ENCODE data around the gene APOD. TPM values are rescaled to one million over a fixed set of nuclear protein-coding genes. Genes with fewer than 3 reads are reported as not detected.
"Not testable (repeated sequence)": the region's sequence is repeated elsewhere in the genome, so short reads cannot be mapped to it uniquely, and the experiment has no call there.

The APOD gene
- total and polyA plus RNA-seq, 4 experiments from 2014 or later, result not detected

DNA sequence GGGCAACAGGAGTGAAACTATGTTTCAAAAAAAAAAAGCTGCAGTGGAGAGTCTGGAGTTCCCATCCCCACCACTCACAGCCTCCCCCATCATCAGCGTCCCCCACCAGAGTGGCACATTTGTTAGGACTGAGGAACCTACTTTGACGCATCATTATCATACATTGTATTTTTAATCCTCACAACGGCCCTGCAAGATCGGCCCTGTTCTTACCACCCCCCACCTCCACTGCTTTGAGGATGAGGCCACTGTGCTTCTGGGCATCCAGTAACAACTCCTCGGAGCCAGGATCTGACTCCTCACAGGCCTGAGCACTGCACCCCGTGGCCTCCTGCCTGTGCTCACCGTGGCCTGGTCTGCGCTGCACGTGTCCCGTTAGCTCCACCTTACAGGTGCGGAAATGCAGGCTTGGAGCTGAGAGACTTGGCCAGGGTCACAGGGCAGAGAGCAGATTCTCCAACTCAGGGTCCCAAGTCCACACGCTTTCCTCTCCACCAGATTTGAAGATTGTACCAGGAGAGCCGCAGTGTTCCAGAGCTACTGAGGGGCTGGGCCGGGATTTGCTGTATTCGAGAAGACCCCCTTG is 32.3 kb upstream of the APOD start:
- H3K27me3 Mint-ChIP-seq; H3K27ac ChIP-seq (ENCODE audit: low read depth, low read length); H3K9me3 ChIP-seq (ENCODE audit: control insufficient read depth in 1 of 2, low read length in 2 of 2); H3K36me3 ChIP-seq (ENCODE audit: insufficient read depth, low read length); H3K4me3 Mint-ChIP-seq; POLR2A ChIA-PET (ENCODE audit: partially characterized antibody); H3K36me3 Mint-ChIP-seq; H3K27me3 ChIP-seq (ENCODE audit: insufficient read depth, low read length); CTCF ChIA-PET (ENCODE audit: partially characterized antibody); H3K4me3 ChIP-seq (ENCODE audit: low read length in 2 of 2); intact Hi-C loops (cut with micrococcal nuclease); H3K9me3 Mint-ChIP-seq; DNase-seq: not testable (repeated sequence)
- Mint-ChIP-seq H3K27ac (peak overlapping the region in 2 of 7 donors; percentile 47 to 69), H3K4me1 (peaks cover 6 to 27% (median 18%) of the 10 kb centered on the region in 4 donors)
- H3K4me1 ChIP-seq (ENCODE audit: insufficient read depth, low read length), result peaks cover 14% of the 10 kb centered on the region

- intact Hi-C loops (cut with micrococcal nuclease); H3K36me3 ChIP-seq (ENCODE audit: insufficient read depth, low read length); H3K4me3 ChIP-seq (ENCODE audit: low read length in 2 of 2); H3K27me3 ChIP-seq (ENCODE audit: insufficient read depth, low read length); H3K36me3 Mint-ChIP-seq; H3K9me3 ChIP-seq (ENCODE audit: control insufficient read depth in 1 of 2, low read length in 2 of 2); H3K9me3 Mint-ChIP-seq; H3K27ac ChIP-seq (ENCODE audit: low read depth, low read length); H3K27me3 Mint-ChIP-seq: not testable (repeated sequence)
- DNase-seq, result peak in 2 of 5 donors; percentile 20 to 32
- peak overlapping the region in 5 of 7 donors; percentile 4 to 89 (median 67) for H3K27ac Mint-ChIP-seq
- peak overlapping the region in 3 of 8 donors; percentile 60 to 67 (median 65) for H3K4me3 Mint-ChIP-seq
- CTCF ChIA-PET (ENCODE audit: partially characterized antibody), result interaction anchor here (1.6 to 1.8 kb wide), 3 partner anchors 234 to 244 kb away, joined by 5 to 7 read pairs (median 5); no protein-coding TSS in a partner anchor
- H3K4me1 ChIP-seq (ENCODE audit: insufficient read depth, low read length), result peaks cover 22% of the 10 kb centered on the region
- POLR2A ChIA-PET (ENCODE audit: partially characterized antibody), result interaction anchor here (0.7 kb wide), 1 partner anchor 64 kb away, joined by 3 read pairs; no protein-coding TSS in a partner anchor
- H3K4me1 Mint-ChIP-seq, result peaks cover 11 to 33% (median 24%) of the 10 kb centered on the region in 4 donors
Observed at GRCh38 chr3:195614672-195615504, 31.1 kb upstream of the APOD start.

GRCh38 chr3:195613468-195614069 is 29.8 kb upstream of the APOD start:
- H3K4me3 Mint-ChIP-seq, result no peak overlapping the region
- H3K27ac Mint-ChIP-seq, result peak overlapping the region in 3 of 7 donors; percentile 48 to 59 (median 55)
- H3K4me1 Mint-ChIP-seq, result peaks cover 22 to 46% (median 37%) of the 10 kb centered on the region in 4 donors
- no peaks in the 10 kb centered on the region for H3K27me3 Mint-ChIP-seq
- H3K36me3 Mint-ChIP-seq, result peaks cover 0 to 2% of the 10 kb centered on the region in 2 donors
- CTCF ChIA-PET (ENCODE audit: partially characterized antibody), result interaction anchor here (0.8 to 1.8 kb wide), 4 partner anchors 235 to 342 kb away, joined by 3 to 7 read pairs (median 5); partner anchors contain the start of gene XXYLT1
- Histone ChIP-seq H3K36me3 (ENCODE audit: insufficient read depth, low read length) (no peaks in the 10 kb centered on the region), H3K27me3 (ENCODE audit: insufficient read depth, low read length) (no peaks in the 10 kb centered on the region), H3K4me1 (ENCODE audit: insufficient read depth, low read length) (peaks cover 34% of the 10 kb centered on the region), H3K9me3 (ENCODE audit: control insufficient read depth in 1 of 2, low read length in 2 of 2) (no peaks in the 10 kb centered on the region), H3K4me3 (ENCODE audit: low read length in 2 of 2) (no peak overlapping the region), H3K27ac (ENCODE audit: low read depth, low read length) (no peak overlapping the region)
- peaks cover 0 to 5% (median under 1%) of the 10 kb centered on the region in 8 donors for H3K9me3 Mint-ChIP-seq
- intact Hi-C loops (cut with micrococcal nuclease), result no loop called here
- DNase-seq, result no peak
- POLR2A ChIA-PET (ENCODE audit: partially characterized antibody), result interaction anchor here (1.0 kb wide), 1 partner anchor 107 kb away, joined by 3 read pairs; the partner anchor contains the start of gene MUC20

- Mint-ChIP-seq H3K4me1 (peaks cover 22 to 48% (median 38%) of the 10 kb centered on the region in 4 donors), H3K9me3 (peaks cover 0 to 9% (median 4%) of the 10 kb centered on the region in 8 donors), H3K27ac (peak overlapping the region in 6 of 7 donors; percentile 13 to 75 (median 50)), H3K27me3 (no peaks in the 10 kb centered on the region), H3K4me3 (no peak overlapping the region), H3K36me3 (peaks cover under 1 to 2% of the 10 kb centered on the region in 2 donors)
- Histone ChIP-seq H3K4me1 (ENCODE audit: insufficient read depth, low read length) (peaks cover 35% of the 10 kb centered on the region), H3K4me3 (ENCODE audit: low read length in 2 of 2) (no peak overlapping the region), H3K9me3 (ENCODE audit: control insufficient read depth in 1 of 2, low read length in 2 of 2) (no peaks in the 10 kb centered on the region), H3K27me3 (ENCODE audit: insufficient read depth, low read length) (no peaks in the 10 kb centered on the region), H3K36me3 (ENCODE audit: insufficient read depth, low read length) (no peaks in the 10 kb centered on the region), H3K27ac (ENCODE audit: low read depth, low read length) (no peak overlapping the region)
- no peak for DNase-seq
- POLR2A ChIA-PET (ENCODE audit: partially characterized antibody), result interaction anchor here (1.0 kb wide), 1 partner anchor 108 kb away, joined by 3 read pairs; the partner anchor contains the start of gene MUC20
- CTCF ChIA-PET (ENCODE audit: partially characterized antibody), result interaction anchor here (0.8 kb wide), 1 partner anchor 53 kb away, joined by 3 read pairs; no protein-coding TSS in a partner anchor
- intact Hi-C loops (cut with micrococcal nuclease), result no loop called here
Observed at GRCh38 chr3:195612075-195612800, 28.5 kb upstream of the APOD start.

DNA sequence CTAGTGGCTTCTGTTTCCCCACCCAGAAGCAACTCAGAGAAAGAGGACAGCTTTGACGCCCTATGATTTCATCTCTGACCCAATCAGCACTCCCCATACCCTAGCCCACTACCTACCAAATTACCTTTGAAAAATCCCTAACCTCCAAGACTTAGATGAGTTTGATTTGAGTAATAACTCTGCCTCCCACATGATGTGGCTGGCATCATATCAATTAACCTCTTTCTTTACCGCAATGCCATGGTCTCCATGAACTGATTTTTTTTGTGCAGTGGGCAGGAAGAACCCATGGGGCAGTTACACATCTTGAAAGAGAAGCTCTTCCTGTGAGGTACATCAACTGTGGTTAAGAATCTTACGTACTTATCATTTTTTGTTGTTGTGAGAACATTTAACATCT is 25.5 kb upstream of the APOD start:
- intact Hi-C loops (cut with micrococcal nuclease), result loop anchor here (1.0 kb wide), 1 partner anchor 59 kb away; no protein-coding TSS in a partner anchor
- H3K4me1 ChIP-seq (ENCODE audit: insufficient read depth, low read length), result peaks cover 25% of the 10 kb centered on the region
- H3K27me3 ChIP-seq (ENCODE audit: insufficient read depth, low read length), result no peaks in the 10 kb centered on the region
- POLR2A ChIA-PET (ENCODE audit: partially characterized antibody), result interaction anchor here (0.7 to 2.6 kb wide), 4 partner anchors 59 to 66 kb away, joined by 3 to 12 read pairs (median 8); partner anchors contain the start of gene PPP1R2
- peak overlapping the region; percentile 66 to 97 (median 83) for H3K27ac Mint-ChIP-seq
- peaks cover 0 to 23% (median 12%) of the 10 kb centered on the region in 8 donors for H3K9me3 Mint-ChIP-seq
- H3K36me3 ChIP-seq (ENCODE audit: insufficient read depth, low read length), result no peaks in the 10 kb centered on the region
- no peaks in the 10 kb centered on the region for H3K27me3 Mint-ChIP-seq
- H3K4me3 Mint-ChIP-seq, result peak overlapping the region; percentile 23 to 75 (median 50)
- H3K36me3 Mint-ChIP-seq, result peaks cover 2 to 3% of the 10 kb centered on the region in 2 donors
- H3K9me3 ChIP-seq (ENCODE audit: control insufficient read depth in 1 of 2, low read length in 2 of 2), result no peaks in the 10 kb centered on the region
- CTCF ChIA-PET (ENCODE audit: partially characterized antibody), result interaction anchor here (0.8 to 1.0 kb wide), 2 partner anchors 49 to 243 kb away, joined by 3 read pairs; no protein-coding TSS in a partner anchor
- peaks cover 17 to 38% (median 29%) of the 10 kb centered on the region in 4 donors for H3K4me1 Mint-ChIP-seq
- H3K27ac ChIP-seq (ENCODE audit: low read depth, low read length), result peak overlapping the region; percentile 7
- H3K4me3 ChIP-seq (ENCODE audit: low read length in 2 of 2), result no peak overlapping the region
- peak; percentile 70 to 86 (median 82) for DNase-seq

- H3K4me3 ChIP-seq (ENCODE audit: low read length in 2 of 2); CTCF ChIA-PET (ENCODE audit: partially characterized antibody); H3K4me1 Mint-ChIP-seq; H3K27ac ChIP-seq (ENCODE audit: low read depth, low read length); H3K4me3 Mint-ChIP-seq; intact Hi-C loops (cut with micrococcal nuclease); H3K36me3 ChIP-seq (ENCODE audit: insufficient read depth, low read length); DNase-seq; H3K27me3 Mint-ChIP-seq; H3K9me3 Mint-ChIP-seq; H3K27me3 ChIP-seq (ENCODE audit: insufficient read depth, low read length); POLR2A ChIA-PET (ENCODE audit: partially characterized antibody); H3K9me3 ChIP-seq (ENCODE audit: control insufficient read depth in 1 of 2, low read length in 2 of 2); H3K36me3 Mint-ChIP-seq; H3K4me1 ChIP-seq (ENCODE audit: insufficient read depth, low read length): not testable (repeated sequence)
- peak overlapping the region in 1 of 7 donors; percentile 19 for H3K27ac Mint-ChIP-seq
Observed at GRCh38 chr3:195601785-195602184, 18.0 kb upstream of the APOD start.

Data from CD4-positive, alpha-beta memory T cell (primary cell).